IMR-90 (cell line): ENCODE data around the gene KLHL13.
"Not testable (repeated sequence)": the region's sequence is repeated elsewhere in the genome, so short reads cannot be mapped to it uniquely, and the experiment has no call there.

Experiments
- POLR2A ChIP-seq: IDR thresholded peaks from 2 replicates; pipeline ENCODE4 v1.6.1; 2012; ENCODE audit warnings: mild to moderate bottlenecking, low read depth, low read length
- SMC3 ChIP-seq: fragments of 150-350 bp; IDR thresholded peaks from 2 replicates; pipeline ENCODE4 v1.6.1; 2016; ENCODE audit warnings: low read depth, mild to moderate bottlenecking, antibody characterized with exemption, low read length, moderate library complexity
- TF ChIP-seq, protein P1 (sequence below): conservative IDR thresholded peaks from 2 replicates; pipeline ENCODE4 v1.5.1; 2012; ENCODE audit warnings: mild to moderate bottlenecking, low read depth, low read length, improper control_type of control experiment

DNA sequence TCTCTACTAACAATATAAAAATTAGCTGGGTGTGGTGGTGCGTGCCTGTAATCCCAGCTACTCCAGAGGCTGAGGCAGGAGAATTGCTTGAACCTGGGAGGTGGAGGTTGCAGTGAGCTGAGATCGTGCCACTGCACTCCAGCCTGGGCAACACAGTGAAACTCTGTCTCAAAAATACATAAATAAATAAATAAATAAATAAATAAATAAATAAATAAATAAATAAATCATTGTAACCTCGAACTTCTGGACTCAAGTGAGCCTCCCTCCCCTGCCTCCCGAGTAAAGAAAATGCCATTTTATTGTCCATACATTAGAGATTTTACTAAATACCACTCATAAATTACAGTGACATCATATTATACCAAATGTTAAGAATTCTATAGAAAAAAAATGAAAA, 7.6 kb upstream of the KLHL13 start:
- TF ChIP-seq, protein P1, sequence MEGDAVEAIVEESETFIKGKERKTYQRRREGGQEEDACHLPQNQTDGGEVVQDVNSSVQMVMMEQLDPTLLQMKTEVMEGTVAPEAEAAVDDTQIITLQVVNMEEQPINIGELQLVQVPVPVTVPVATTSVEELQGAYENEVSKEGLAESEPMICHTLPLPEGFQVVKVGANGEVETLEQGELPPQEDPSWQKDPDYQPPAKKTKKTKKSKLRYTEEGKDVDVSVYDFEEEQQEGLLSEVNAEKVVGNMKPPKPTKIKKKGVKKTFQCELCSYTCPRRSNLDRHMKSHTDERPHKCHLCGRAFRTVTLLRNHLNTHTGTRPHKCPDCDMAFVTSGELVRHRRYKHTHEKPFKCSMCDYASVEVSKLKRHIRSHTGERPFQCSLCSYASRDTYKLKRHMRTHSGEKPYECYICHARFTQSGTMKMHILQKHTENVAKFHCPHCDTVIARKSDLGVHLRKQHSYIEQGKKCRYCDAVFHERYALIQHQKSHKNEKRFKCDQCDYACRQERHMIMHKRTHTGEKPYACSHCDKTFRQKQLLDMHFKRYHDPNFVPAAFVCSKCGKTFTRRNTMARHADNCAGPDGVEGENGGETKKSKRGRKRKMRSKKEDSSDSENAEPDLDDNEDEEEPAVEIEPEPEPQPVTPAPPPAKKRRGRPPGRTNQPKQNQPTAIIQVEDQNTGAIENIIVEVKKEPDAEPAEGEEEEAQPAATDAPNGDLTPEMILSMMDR = not testable (repeated sequence)
- TF ChIP-seq SMC3, POLR2A: not testable (repeated sequence)
